Testis (tissue), 2 donors: ENCODE results near the gene ADCY10.

Experiments used
- CTCF ChIP-seq, 3 experiments: fragments of 450-650 bp in 2 of 3; fragments of 200-600 bp in 1 of 3; sonication (generic) in 1 of 3; IDR thresholded peaks; one replicate each; pipeline ENCODE4 v1.5.1; 2016 to 2019; ENCODE audit warnings: antibody characterized with exemption in 3 of 3, mild to moderate bottlenecking in 2 of 3, moderate library complexity in 1 of 3
- POLR2A ChIP-seq: fragments of 450-650 bp; IDR thresholded peaks from one replicate; pipeline ENCODE4 v1.6.1; 2017; ENCODE audit warnings: antibody characterized with exemption, mild to moderate bottlenecking, moderate library complexity

GRCh38 chr1:167909691-167910180 lies 4.2 kb downstream of the ADCY10 start:
- TF ChIP-seq CTCF (IDR thresholded peaks at IDR 0.05) = no peak
- no peak for TF ChIP-seq POLR2A
